ENCODE results near the gene COL27A1.

DNA sequence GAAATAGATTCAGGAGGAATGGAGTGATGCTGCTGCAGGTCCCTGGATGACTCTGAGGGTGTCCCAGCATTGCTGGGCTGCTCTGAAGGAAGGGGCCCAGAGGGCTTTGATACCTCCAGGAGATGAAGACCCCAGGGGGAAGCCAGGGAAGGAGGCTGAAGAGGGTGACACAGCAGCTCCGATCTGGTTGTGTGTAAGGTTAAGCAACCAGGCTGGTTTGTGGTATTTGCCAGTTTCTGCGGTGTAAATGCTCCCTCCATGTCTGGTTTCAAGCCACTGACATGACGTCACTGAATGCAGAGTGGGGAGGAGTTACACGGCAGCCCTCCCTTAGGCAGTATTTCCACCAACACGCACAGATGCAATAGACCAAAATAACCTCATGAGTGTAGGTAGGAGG is 127.6 kb downstream of the COL27A1 start:
- no peak for TF ChIP-seq CTCF (IDR thresholded peaks at IDR 0.05)
- TF ChIP-seq POLR2A (IDR thresholded peaks at IDR 0.05), result no peak

All from testis (tissue), 2 donors.